Lung (tissue), 12 donors: ENCODE data around the gene DENND5B. TPM values are rescaled to one million over a fixed set of nuclear protein-coding genes. Genes with fewer than 3 reads are reported as not detected.
"Not testable (repeated sequence)": the region's sequence is repeated elsewhere in the genome, so short reads cannot be mapped to it uniquely, and the experiment has no call there.

Source experiments
- ATAC-seq: fragments of 200-7000 bp; cut with Tn5 transposase; one replicate; pipeline ENCODE4 v1.9.1; 2020; ENCODE audit warnings: moderate number of reproducible peaks; ENCODE audit not compliant: insufficient read depth, low FRiP score
- DNase-seq, 3 donors: peaks; one replicate each; pipeline ENCODE4 v3.0.0-alpha.2; 2013 to 2017
- H3K27ac ChIP-seq, 2 donors: one replicate each; pipeline ENCODE4 v1.5.1; 2013; ENCODE audit warnings: mild to moderate bottlenecking in 2 of 2, moderate library complexity in 2 of 2, control low read depth in 1 of 2, inconsistent platforms in 1 of 2, low read depth in 1 of 2, low read length in 1 of 2
- H3K27me3 ChIP-seq, 3 donors: one replicate each; pipeline ENCODE4 v1.5.1; 2013; ENCODE audit warnings: low read length in 2 of 3; ENCODE audit not compliant: control insufficient read depth in 3 of 3, insufficient read depth in 3 of 3
- H3K36me3 ChIP-seq, 4 donors: one replicate each; pipeline ENCODE4 v1.5.1; 2013; ENCODE audit warnings: low read length in 4 of 4, mild to moderate bottlenecking in 1 of 4, moderate library complexity in 1 of 4; ENCODE audit not compliant: control insufficient read depth in 4 of 4, insufficient read depth in 4 of 4
- H3K4me1 ChIP-seq, 5 donors: one replicate each; pipeline ENCODE4 v1.5.1; 2013; ENCODE audit warnings: low read length in 5 of 5, mild to moderate bottlenecking in 2 of 5, moderate library complexity in 1 of 5; ENCODE audit not compliant: control insufficient read depth in 5 of 5, insufficient read depth in 5 of 5
- H3K4me3 ChIP-seq: one replicate; pipeline ENCODE4 v1.5.1; 2013; ENCODE audit warnings: mild to moderate bottlenecking, control low read depth, moderate library complexity
- H3K9ac ChIP-seq, 2 donors: one replicate each; pipeline ENCODE4 v1.5.1; 2013; ENCODE audit warnings: low read length in 2 of 2, control low read depth in 1 of 2; ENCODE audit not compliant: insufficient read depth in 1 of 2
- H3K9me3 ChIP-seq, 4 donors: one replicate each; pipeline ENCODE4 v1.5.1; 2013; ENCODE audit warnings: low read length in 3 of 4, mild to moderate bottlenecking in 1 of 4, moderate library complexity in 1 of 4; ENCODE audit not compliant: control insufficient read depth in 4 of 4, insufficient read depth in 3 of 4
- WGBS, 2 donors: extraction: QIAGEN DNeasy Blood & Tissue Kit; methylation state at CpG; one replicate each; pipeline ENCODE4 v1.1.7; 2013; 5-methylcytosine and 5-hydroxymethylcytosine counted together
- polyA plus RNA-seq, 2 donors: library from polyadenylated mRNA; stranded (reverse); fragments of 200-250 nt; gene quantifications; one replicate each; pipeline ENCODE4 v1.2.1, GENCODE V29; 2013
- total RNA-seq, 2 donors: library from RNA; depleted of rRNA in 1 of 2; stranded (reverse); fragments of >200 nt in 1 of 2; gene quantifications; one replicate each; pipeline ENCODE4 v1.2.1, GENCODE V29; 2014 to 2021
- TF ChIP-seq, protein P1 (sequence below): IDR thresholded peaks from 2 replicates; pipeline ENCODE4 v1.5.1; 2012; ENCODE audit warnings: mild to moderate bottlenecking; ENCODE audit errors: control extremely low read depth, extremely low read depth
- donor health status: control.
- donor health status: control.
- donor health status: Bipolar disorder and iron deficiency.
- donor health status: healthy.
- donor health status: DM: yes; HTN: yes; CAD: no.

The DENND5B gene
- total and polyA plus RNA-seq, 4 donors, result 1.2 to 15.7 (median 3.6) TPM

DNA sequence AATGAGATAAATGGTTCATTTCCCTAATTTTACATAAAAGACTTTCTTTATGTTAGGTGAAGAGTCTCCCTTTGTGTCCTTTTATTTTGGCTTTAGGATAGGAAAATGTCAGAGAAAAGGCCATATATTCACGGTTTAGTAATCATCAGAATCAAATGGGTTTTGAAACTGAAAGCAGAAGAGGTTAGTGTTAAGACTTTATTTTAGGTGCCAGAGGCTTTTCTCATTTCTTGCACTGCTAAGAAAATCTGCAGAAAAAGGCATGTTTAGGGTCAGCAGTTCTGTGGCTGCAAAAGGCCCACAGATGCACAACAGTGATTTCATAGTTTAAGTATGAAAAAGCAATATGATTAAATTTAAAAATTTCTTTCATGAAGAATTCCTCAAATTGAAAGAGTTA, 184.6 kb downstream of the DENND5B start:
- no peak for ATAC-seq

DNA sequence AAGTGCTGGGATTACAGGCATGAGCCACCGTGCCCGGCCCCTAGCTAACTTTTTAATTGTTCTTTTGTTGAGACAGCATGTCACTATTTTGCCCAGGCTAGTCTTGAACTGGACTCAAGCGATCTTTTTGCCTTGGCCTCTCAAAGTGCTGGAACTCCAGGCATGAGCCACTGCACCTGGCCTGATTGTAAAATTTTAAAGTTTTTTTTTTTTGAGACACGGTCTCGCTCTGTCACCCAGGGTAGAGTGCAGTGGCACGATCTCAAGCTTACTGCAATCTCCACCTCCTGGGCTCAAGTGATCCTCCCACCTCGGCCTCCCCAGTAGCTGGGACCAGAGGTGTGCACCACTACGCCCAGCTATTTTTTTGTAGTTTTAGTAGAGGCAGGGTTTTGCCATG, 185.9 kb downstream of the DENND5B start:
- 84 to 93% methylated on average over 8 of the region's 8 CpGs for WGBS, 2 donors
- no peaks in the 10 kb centered on the region for H3K9me3 ChIP-seq
- no peak for DNase-seq
- peaks cover 0 to 10% (median 5%) of the 10 kb centered on the region in 4 donors for H3K36me3 ChIP-seq
- TF ChIP-seq, protein P1, sequence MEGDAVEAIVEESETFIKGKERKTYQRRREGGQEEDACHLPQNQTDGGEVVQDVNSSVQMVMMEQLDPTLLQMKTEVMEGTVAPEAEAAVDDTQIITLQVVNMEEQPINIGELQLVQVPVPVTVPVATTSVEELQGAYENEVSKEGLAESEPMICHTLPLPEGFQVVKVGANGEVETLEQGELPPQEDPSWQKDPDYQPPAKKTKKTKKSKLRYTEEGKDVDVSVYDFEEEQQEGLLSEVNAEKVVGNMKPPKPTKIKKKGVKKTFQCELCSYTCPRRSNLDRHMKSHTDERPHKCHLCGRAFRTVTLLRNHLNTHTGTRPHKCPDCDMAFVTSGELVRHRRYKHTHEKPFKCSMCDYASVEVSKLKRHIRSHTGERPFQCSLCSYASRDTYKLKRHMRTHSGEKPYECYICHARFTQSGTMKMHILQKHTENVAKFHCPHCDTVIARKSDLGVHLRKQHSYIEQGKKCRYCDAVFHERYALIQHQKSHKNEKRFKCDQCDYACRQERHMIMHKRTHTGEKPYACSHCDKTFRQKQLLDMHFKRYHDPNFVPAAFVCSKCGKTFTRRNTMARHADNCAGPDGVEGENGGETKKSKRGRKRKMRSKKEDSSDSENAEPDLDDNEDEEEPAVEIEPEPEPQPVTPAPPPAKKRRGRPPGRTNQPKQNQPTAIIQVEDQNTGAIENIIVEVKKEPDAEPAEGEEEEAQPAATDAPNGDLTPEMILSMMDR, result no peak
- H3K9ac ChIP-seq, result no peak overlapping the region
- no peak overlapping the region for H3K27ac ChIP-seq
- no peak overlapping the region for H3K4me3 ChIP-seq
- no peaks in the 10 kb centered on the region for H3K27me3 ChIP-seq
- no peak for ATAC-seq
- H3K4me1 ChIP-seq, result no peaks in the 10 kb centered on the region

More for the DNA sequence above, 184.6 kb downstream of the DENND5B start:
- H3K27ac ChIP-seq, result no peak overlapping the region
- peaks cover 0 to 10% (median 4%) of the 10 kb centered on the region in 4 donors for H3K36me3 ChIP-seq
- 62 to 79% methylated on average over 1 of the region's 1 CpG for WGBS, 2 donors
- no peaks in the 10 kb centered on the region for H3K27me3 ChIP-seq
- no peak overlapping the region for H3K4me3 ChIP-seq
- H3K9ac ChIP-seq, result no peak overlapping the region
- H3K4me1 ChIP-seq, result no peaks in the 10 kb centered on the region
- TF ChIP-seq, protein P1, result no peak
- no peaks in the 10 kb centered on the region for H3K9me3 ChIP-seq
- DNase-seq, result no peak

GRCh38 chr12:31403099-31403607, 187.8 kb downstream of the DENND5B start:
- DNase-seq, result peak; percentile 71 to 88 (median 84)
- H3K9ac ChIP-seq, H3K4me1 ChIP-seq, H3K27ac ChIP-seq, H3K4me3 ChIP-seq, H3K9me3 ChIP-seq, H3K27me3 ChIP-seq: not testable (repeated sequence)
- peak; percentile 97 for ATAC-seq
- 11 to 14% methylated on average over 7 of the region's 7 CpGs for WGBS, 2 donors
- peaks cover 0 to 12% (median 6%) of the 10 kb centered on the region in 4 donors for H3K36me3 ChIP-seq
- TF ChIP-seq, protein P1, result peak; percentile 89
